Ammon's horn (tissue), 1 donor: Measurements from ENCODE around the gene ORM1.
"Not testable (repeated sequence)": the region's sequence is repeated elsewhere in the genome, so short reads cannot be mapped to it uniquely, and the experiment has no call there.

Source experiments
- DNase-seq: peaks from one replicate; pipeline ENCODE4 v3.0.0-alpha.2; 2016; ENCODE audit warnings: low spot score

Gene ORM1

DNA sequence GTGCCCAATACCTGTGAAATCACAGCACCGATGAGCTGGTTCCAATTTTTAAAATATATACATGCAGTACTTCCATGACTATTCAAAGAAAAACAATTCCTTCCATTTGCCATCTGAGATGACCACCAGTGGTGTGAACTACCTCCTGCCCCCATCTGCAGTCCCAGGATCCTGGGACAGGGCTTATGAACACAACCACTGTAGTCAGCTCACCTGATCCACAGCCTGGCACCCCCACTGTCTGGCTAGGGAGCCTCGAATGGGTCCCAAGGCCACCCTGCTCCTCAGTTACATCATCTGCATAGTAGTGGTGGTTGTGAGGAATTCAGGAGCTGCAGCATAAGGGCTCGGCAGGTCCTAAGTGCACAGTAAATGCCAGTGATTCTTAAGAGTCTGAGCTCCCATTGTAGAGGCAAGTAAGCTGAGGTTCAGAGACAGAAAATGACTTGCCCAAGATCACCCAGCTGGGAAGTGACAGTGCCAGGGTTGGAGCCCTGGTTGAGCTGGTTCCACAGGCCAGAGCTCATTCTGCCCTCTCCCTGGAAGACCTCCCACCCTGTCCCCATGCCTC, 2.9 kb downstream of the ORM1 start:
- DNase-seq, result not testable (repeated sequence)

DNA sequence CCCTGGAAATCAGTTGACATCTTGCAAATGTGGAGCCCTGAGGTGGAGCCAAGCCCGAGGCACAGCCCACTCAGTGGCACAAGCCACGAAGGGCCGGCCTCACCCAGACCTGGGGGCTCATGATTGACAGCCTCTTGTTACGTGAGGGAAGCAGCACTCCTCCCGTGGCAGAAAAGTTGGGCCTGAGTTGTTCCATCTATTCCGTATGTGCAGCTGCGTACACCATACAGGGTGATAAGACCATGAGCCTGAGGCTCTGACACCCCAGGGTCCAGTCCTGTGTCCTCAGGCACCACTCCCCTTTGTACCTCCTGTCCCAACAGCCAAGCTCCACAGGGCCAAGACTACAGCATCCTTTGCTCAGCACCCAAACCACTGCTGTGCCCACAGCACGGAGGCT, 4.9 kb downstream of the ORM1 start:
- DNase-seq, result no peak

DNA sequence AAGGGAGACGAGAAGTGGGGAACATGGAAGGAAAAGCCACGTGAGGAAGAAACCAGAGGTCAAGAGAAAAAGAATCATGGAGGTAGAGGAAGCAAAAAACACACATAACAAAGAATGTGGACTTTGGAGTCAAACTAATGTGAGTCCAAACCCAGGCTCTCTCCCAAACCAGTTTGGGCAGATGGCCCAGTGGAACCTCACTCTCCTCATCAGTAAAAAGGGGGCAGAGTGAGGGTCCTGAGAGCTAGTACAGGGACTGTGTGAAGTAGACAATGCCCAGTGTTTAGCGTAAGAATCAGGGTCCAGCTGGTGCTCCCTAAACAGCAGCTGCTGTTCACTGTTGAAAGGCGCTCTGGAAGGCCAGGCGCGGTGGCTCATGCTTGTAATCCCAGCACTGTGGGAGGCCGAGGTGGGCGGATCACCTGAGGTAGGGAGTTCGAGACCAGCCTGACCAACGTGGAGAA, 5.5 kb downstream of the ORM1 start:
- DNase-seq, result not testable (repeated sequence)

DNA sequence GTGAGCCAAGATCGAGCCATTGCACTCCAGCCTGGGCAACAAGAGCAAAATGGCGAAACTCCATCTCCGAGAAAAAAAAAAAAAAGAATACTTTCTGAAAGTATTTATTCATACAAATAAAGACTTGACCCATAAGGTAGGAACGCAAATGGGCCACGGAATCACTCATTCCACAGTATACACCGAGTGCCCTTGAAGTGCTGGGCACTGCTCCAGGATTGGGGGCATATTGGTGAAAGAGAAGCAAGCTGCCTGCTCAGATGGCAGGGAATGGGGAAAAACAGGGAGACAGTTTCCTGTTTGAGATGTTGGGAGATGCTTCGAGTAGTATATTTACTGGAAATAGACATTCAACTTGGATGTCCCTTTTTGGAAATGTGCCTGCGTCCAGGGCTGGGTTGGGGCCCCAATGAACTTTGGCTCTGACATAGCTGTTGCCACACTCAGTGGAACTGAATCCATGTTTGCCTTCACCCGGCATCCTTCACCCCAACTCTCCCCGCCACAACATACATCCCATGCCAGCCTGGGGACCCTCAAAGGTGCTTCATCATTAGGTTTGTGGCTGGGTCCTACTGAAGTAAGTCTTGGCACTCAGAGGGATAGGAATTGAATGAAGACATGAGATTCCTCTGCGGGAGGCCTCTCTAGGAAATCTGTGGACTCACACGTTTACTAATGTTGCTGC, 6.2 kb downstream of the ORM1 start:
- not testable (repeated sequence) for DNase-seq

DNA sequence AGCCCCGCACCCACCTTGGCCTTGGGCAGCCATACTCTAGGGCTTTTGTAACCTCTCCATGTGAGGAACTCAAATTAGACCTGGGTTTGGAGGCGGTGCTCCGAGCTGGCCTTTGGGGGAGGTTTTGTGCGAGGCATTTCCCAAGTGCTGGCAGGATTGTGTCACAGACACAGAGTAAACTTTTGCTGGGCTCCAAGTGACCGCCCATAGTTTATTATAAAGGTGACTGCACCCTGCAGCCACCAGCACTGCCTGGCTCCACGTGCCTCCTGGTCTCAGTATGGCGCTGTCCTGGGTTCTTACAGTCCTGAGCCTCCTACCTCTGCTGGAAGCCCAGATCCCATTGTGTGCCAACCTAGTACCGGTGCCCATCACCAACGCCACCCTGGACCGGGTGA, 6.7 kb downstream of the ORM1 start, which contains the start of gene ORM2:
TSS of gene ORM2 (plus strand) at position 245 of the 398 bp plus-strand sequence. CDS start at position 281, 36 bp downstream.
- not testable (repeated sequence) for DNase-seq

DNA sequence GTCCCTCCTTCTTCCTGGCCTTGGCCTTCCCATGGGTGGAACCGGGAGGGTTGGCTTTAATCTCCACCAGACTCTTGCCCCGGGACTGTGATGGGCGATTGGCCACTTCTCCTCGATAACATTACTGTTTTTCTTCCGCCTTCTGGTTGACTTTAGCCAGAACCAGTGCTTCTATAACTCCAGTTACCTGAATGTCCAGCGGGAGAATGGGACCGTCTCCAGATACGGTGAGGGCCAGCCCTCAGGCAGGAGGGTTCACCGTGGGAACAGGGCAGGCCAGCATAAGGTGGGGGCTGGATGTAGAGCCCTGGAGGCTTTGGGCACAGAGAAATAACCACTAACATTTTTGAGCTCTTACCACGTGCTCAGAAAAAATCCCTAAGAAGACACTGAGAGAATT, 7.7 kb downstream of the ORM1 start:
- DNase-seq, result no peak

DNA sequence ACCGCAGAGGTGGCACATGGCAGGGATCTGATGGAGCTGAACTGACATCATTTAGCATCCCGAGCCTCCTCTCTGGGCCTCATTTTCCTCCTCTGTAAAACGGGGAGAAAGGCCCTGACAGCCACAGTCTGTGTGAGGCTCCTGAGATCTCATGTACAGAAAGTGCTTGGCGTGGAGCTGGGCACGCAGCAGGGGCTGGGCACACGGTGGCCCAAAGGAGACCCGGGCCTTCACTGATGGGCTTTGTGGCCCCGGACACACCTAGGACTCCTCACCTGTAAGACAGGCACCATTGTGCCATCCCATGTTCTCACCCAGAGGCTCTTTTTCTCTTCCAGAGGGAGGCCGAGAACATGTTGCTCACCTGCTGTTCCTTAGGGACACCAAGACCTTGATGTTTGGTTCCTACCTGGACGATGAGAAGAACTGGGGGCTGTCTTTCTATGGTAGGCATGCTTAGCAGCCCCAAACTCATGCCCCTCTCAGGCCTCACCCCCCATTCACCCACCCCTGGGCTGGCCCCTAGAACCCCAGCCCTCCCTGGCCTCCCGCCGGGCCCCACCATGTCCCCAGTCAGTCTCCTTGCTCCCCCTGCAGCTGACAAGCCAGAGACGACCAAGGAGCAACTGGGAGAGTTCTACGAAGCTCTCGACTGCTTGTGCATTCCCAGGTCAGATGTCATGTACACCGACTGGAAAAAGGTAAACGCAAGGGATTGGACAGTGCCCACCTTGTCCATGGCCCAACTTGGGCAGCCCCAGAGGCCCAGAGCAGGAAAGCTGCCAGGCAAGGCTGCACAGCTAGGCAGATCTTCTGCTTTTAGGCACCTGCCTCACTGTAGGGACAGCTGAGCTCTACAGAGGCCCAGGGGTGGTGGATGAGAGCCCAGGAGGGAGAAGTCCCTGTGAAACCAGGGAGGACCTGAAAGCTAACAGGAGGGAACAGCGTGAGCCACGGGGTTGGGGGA, 8.6 kb downstream of the ORM1 start:
- not testable (repeated sequence) for DNase-seq

DNA sequence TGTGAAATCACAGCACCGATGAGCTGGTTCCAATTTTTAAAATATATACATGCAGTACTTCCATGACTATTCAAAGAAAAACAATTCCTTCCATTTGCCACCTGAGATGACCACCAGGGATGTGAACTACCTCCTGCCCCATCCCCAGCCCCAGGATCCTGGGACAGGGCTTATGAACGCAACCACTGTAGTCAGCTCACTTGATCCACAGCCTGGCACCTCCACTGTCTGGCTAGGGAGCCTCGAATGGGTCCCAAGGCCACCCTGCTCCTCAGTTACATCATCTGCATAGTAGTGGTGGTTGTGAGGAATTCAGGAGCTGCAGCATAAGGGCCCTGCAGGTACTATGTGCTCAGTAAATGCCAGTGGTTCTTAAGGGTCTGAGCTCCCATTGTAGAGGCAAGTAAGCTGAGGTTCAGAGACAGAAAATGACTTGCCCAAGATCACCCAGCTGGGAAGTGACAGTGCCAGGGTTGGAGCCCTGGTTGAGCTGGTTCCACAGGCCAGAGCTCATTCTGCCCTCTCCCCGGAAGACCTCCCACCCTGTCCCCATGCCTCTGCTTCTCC, 9.7 kb downstream of the ORM1 start:
- DNase-seq, result not testable (repeated sequence)

DNA sequence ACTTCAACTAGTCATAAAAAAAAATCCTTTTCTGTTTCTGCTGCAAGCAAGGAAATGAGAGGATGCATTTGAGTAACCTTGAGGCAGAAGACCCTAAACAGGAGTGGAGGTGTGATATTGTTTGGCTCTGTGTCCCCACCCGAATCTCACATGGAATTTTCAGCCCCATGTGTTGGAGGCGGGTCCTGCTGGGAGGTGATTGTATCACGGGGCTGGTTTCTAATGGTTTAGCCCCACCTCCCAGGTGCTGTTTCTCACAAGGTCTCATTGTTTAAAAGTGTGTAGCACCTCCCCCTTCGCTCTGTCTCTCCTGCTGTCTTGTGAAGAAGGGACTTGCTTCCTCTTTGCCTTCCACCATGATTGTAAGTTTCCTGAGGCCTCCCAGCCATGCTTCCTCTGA, 10.8 kb downstream of the ORM1 start:
- DNase-seq, result not testable (repeated sequence)

DNA sequence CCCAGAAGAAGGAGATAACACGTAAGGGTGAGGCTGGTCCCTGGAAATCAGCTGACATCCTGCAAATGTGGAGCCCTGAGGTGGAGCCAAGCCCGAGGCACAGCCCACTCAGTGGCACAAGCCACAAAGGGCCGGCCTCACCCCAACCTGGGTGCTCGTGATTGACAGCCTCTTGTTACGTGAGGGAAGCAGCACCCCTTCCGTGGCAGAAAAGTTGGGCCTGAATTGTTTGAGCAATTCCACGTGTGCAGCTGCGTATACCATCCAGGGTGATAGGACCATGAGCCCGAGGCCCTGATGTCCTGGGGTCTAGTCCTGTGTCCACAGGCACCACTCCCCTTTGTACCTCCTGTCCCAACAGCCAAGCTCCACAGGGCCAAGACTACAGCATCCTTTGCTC, 11.6 kb downstream of the ORM1 start:
- no peak for DNase-seq

DNA sequence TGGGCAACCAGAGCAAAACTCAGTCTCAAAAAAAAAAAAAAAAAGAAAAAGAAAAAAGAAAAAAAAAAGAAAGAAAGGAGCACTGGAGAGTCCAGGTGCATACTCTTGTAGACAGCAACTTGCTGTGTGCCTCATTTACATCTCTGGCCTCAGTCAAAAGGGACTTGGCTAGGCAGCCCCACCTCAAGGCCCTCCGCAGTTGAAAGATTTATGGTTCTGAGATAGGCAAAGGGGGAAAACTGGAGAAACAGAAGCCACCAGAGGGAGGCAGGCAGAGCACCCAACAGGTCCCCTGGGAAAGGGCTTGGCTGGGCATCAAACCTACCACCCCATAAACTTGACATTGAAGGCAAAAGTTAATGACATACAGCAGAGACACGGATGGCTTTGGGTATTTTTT, 12.8 kb downstream of the ORM1 start:
- DNase-seq, result no peak

DNA sequence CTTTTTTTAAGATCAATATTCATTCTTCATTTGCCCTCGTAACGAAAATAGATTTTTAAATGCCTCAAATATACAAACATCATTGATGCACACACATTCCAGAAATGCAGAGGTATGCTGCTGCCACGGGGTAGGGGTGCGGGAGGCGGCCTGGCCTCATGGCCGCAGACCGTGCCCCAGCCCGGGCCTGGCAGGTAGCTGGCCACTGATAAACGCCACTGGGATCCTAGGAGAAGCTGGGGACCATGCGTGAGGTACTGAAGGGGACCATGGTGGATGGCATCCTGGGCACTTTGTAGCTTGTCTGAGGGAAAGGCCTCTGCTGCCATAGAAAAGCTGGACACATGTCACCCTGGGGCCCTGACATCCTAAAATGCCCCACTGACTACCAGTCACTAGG, 13.3 kb downstream of the ORM1 start:
- DNase-seq, result no peak

DNA sequence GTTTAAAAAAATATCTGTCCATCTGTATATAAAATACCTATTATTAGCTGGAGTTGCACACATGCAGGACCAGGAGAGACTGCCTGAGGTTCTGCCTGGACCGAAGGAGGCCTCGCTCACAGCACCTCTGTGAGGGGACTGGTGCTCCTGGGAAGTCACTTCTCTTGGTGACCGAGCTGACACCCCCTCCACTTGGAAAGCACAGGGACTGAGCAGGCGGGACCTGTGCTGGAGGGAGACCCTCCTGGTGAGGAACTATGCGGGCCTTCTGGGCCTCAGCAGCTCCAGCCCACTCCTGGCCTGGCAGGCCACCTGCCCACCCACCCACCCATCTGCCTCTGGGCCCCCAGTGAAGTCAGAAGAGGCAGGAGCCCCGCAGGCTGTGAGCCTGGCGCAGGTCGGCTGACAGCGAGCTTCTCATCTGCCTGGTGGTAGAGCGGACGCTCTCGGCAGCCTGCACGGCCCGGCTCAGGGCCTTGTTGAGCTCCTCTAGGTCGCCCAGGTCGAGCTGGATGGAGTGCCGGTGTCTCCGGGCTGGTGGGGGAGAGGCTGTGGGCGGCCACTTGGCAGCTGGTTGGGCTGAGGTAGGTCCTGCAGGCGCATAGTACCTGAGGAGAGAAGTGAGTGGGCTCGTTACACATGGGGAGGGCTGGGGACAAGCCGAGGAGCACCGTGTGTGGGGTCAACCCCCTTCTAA, 13.9 kb downstream of the ORM1 start:
- DNase-seq, result no peak

DNA sequence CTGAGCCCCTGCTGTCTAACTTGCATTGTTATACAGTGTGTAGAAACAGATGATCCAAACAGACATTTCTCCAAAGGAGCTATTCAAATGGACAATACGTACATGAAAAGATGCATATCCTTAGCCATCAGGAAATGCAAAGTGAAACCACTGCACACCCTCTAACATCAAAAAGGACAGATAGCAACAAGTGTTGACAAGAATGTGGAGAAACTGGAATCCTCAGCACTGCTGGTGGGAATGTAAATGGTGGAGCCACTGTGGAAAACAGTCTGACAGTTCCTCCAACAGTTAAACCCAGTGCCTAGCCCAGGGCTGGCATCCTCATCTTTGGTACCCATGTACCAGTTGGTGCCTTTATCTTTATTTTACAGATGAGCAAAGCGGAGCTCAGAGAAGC, 15.3 kb downstream of the ORM1 start:
- DNase-seq, result no peak

DNA sequence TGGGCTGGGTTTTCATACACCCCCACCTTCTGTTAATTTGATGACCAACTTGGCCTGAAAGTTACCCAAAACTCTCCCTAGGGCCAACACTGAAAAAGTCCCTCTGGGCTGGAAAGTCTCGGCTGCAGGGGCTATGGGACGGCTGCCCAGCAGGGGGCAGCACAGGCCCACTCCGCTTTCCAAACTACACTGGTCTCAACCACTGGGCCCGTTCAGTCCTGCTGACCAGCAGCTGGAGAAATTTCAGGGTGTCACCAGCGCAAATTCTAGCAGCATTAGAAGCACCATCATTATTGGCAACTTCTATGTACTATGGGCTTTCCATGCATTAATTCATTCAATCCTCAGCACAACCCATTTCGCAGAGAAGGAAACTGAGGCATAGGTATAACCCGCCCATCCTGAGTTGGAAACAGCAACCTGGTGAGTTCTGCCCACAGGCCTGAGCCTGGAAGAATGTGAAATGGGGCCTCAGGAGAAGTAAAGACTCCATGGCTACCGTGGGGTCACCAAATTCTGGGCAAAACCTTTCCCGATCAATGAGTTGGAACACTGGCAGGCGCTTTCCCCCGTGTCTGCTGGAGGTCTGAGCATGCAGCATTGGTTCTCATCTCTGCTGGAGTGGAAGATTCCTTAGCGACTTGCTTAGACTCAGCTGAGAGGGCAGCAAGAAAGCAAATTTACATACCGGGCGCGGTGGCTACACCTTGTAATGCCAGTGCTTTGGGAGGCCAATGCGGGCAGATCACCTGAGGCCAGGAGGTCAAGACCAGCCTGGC, 16.4 kb downstream of the ORM1 start:
- DNase-seq, result peak; percentile 29

DNA sequence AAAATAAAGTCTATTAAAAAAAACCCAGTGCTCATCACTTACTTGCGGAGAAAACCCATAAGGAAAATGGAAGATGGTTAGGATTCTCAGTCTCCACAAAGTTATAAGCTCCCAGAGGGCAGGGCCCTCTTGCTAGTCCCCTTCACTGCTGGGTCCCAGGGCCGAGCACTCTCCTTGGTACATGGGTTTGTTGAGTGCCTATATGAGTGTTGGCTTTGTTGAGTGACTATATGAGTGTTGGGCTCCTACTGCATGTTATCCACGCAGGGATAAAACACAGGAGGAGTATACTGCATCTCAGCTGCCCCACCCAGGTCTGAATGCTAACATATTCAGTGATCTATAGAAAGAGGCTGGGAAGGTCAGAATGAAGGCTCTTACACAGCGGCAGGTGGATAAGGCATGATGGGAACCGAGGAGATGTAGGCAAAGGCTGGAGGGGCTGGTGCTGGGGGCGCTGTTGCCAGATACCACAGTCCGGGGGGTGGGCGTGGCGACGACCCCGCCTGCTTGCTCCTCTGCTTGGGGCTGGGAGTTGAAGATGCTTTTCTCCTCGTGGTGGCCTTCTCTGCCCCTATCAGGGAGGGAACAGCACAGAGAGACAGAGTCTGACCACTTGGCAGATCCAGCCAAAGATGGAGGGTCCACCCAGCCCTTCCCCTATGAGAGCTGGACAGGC, 18.4 kb downstream of the ORM1 start:
- DNase-seq, result no peak

DNA sequence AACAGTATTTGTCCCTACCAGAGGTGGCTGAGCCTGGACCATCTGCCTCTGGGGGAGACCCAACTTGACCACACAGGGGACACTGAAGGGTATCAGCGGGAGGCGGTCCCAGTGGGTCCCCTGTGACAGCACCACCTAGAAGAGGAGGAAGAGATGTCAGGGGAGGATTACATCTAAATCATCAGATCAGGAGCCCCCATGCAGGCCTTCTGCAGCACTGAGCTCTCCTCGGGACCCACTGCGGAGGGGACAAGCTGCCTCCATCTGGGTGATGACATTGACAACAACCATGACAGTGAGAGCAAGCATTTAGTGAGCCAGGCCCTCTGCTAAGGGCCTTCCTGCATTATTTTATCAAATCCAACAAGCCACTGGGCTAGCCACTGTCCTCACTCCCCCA, 19.1 kb downstream of the ORM1 start:
- no peak for DNase-seq

DNA sequence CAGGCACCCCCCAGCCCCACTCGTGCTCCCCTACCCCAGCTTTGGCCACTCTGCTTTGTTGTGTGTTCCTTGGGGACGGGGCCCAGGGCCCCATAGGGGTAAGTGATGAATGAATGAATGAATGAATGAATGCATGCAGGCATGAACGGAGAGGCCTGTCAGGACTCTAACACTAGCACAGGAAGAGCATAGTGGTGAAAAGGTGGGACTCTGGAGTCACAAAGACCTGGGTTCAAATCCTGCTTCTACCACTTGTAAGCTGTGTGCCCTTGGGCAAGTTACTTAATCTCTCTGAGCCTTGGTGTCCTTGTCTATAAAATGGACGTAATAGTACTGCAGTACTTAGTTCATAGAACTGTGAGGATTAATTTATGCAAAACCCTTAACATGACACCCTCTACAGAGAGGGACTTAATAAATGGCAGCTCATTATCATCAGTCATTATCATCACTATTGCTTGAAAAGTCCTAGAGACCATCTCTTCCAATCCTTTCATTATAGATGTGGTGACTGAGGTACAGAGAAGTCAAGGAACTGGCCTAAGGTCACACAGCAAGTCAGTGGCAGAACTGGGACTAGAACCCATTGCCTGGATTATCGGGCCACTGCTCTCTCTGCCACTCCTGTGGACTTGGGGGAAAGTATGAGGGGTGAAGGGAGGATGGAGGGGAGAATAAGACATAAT, 20.0 kb downstream of the ORM1 start:
- DNase-seq, result no peak

DNA sequence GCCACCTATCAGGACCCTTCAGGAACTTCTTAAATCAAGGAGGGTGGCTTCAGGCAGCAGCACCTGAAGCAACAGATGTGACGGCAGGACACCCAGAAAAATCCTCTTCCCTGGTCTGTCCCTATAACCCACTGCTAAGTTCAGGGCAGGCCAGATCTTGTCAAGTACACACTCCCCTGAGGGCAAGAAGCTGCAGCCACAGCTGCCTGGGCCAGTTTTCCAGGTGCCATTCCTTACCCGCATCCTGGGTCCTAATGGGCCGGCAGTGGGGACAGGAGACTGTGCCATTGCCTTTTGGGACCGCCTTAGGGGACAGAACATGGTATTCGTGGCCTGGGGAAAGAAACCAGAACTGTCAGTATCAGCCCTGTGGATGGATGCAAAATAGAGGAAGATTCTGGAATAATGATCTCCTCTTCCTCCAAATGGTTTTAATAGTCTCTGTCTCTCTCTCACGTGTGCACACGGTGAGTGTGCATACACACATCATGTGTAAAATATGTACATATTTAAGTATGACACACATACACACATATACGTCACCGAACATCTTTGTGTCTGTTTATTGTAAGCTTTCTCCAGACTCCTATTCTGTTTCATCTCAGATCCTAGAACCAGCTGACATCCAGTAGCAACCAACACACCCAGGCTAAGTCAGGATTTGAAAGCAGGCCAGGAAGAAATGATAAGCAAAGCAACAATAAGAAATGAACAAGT, 20.7 kb downstream of the ORM1 start:
- DNase-seq, result no peak
